Small intestine (tissue), 7 donors: ENCODE measurements around the gene CYREN. TPM values are rescaled to one million over a fixed set of nuclear protein-coding genes. Genes with fewer than 3 reads are reported as not detected.

Experiments used
- DNase-seq, 2 donors: peaks; one replicate each; pipeline versions ENCODE4 v3.0.0 to v3.0.0-alpha.2; 2013
- FAIRE-seq: peaks from 2 replicates; lab custom pipeline; 2012; peaks lifted over from hg19 to GRCh38; lab: Jason Lieb, UNC
- H3K27ac ChIP-seq, 3 donors: one replicate each; pipeline ENCODE4 v1.5.1; 2013; ENCODE audit warnings: low read length in 2 of 3, mild to moderate bottlenecking in 2 of 3, control low read depth in 1 of 3, inconsistent platforms in 1 of 3, low read depth in 1 of 3, moderate library complexity in 1 of 3
- H3K27me3 ChIP-seq, 3 donors: one replicate each; pipeline ENCODE4 v1.6.1; 2013; ENCODE audit warnings: low read length in 3 of 3, inconsistent platforms in 1 of 3; ENCODE audit not compliant: control insufficient read depth in 3 of 3, insufficient read depth in 3 of 3
- H3K36me3 ChIP-seq, 3 donors: one replicate each; pipeline ENCODE4 v1.6.1; 2013; ENCODE audit warnings: low read length in 3 of 3, inconsistent platforms in 1 of 3, low read depth in 1 of 3, mild to moderate bottlenecking in 1 of 3, moderate library complexity in 1 of 3; ENCODE audit not compliant: control insufficient read depth in 3 of 3, insufficient read depth in 2 of 3
- H3K4me1 ChIP-seq, 3 donors: one replicate each; pipeline ENCODE4 v1.6.1; 2013; ENCODE audit warnings: low read length in 2 of 3, inconsistent platforms in 1 of 3, low read depth in 1 of 3, mild to moderate bottlenecking in 1 of 3, moderate library complexity in 1 of 3; ENCODE audit not compliant: control insufficient read depth in 3 of 3, insufficient read depth in 2 of 3
- H3K4me3 ChIP-seq, 3 donors: one replicate each; pipeline ENCODE4 v1.5.1; 2013; ENCODE audit warnings: low read length in 3 of 3, control low read depth in 1 of 3, inconsistent platforms in 1 of 3, low read depth in 1 of 3, mild to moderate bottlenecking in 1 of 3, moderate library complexity in 1 of 3
- H3K9me3 ChIP-seq, 2 donors: one replicate each; pipeline ENCODE4 v1.6.1; 2013; ENCODE audit warnings: low read depth in 1 of 2, low read length in 1 of 2; ENCODE audit not compliant: control insufficient read depth in 2 of 2, insufficient read depth in 1 of 2
- WGBS, 3 donors: extraction: QIAGEN DNeasy Blood & Tissue Kit; methylation state at CpG; one replicate each; pipeline ENCODE4 v1.1.7; 2013; 5-methylcytosine and 5-hydroxymethylcytosine counted together
- polyA plus RNA-seq, 4 donors: library from polyadenylated mRNA; stranded (reverse) in 3 of 4; unstranded in 1 of 4; fragments of 200-250 nt in 3 of 4; fragments of 120-200 nt in 1 of 4; gene quantifications; one replicate each; pipeline versions ENCODE4 v1.2.1 to v1.2.3, GENCODE V29; 2013
- donor health status: healthy with polysubstance abuse.
- donor health status: control.
- donor health status: control.
- donor health status: Bipolar disorder and iron deficiency.
- donor health status: healthy.

Gene CYREN
- polyA plus RNA-seq, 4 donors, result 26.6 to 33.8 (median 28.9) TPM

- H3K36me3 ChIP-seq, result peaks cover 6 to 52% (median 10%) of the 10 kb centered on the region in 3 donors
- no peaks in the 10 kb centered on the region for H3K27me3 ChIP-seq
- peaks cover 9 to 16% (median 11%) of the 10 kb centered on the region in 3 donors for H3K4me1 ChIP-seq
- FAIRE-seq (no peak), DNase-seq (no peak)
- no peak overlapping the region for H3K4me3 ChIP-seq
- WGBS, 3 donors, result 87 to 88% (median 87%) methylated on average over 18 of the region's 18 CpGs
- peak overlapping the region in 1 of 3 donors; percentile 14 for H3K27ac ChIP-seq
- H3K9me3 ChIP-seq, result peaks cover 0 to 8% of the 10 kb centered on the region in 2 donors
Observed at GRCh38 chr7:135164357-135165061, 6.0 kb downstream of the CYREN start.

DNA sequence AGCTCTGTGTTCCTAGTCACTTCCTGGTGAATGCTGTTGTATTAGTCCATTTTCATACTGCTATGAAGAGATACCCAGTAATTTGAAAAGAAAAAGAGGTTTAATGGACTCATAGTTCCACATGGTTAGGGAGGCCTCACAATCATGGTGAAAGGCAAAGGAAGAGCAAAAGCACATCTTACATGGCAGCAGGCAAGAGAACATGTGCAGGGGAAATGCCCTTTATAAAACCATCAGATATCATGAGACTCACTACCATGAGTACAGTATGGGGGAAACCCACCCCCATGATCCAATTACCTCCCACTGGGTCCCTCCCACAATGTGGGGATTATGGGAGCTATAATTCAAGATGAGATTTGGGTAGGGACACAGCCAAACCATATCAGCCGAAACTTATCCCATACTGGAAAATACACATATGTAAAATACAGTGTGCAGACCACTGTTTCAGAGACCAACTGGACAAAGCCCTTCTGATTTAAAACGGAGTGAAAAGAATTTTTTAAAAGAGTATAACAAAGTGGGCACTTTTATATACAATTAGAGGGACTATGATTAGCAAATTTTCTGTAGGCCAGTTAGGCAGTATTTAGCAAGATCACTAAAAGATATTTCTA lies 8.0 kb downstream of the CYREN start:
- H3K4me1 ChIP-seq, result peaks cover 4 to 12% (median 7%) of the 10 kb centered on the region in 3 donors
- FAIRE-seq (no peak), DNase-seq (no peak)
- 93 to 96% (median 95%) methylated on average over 2 of the region's 2 CpGs for WGBS, 3 donors
- no peak overlapping the region for H3K27ac ChIP-seq
- peaks cover 0 to 21% of the 10 kb centered on the region in 2 donors for H3K9me3 ChIP-seq
- H3K27me3 ChIP-seq, result no peaks in the 10 kb centered on the region
- H3K36me3 ChIP-seq, result peaks cover 6 to 53% (median 10%) of the 10 kb centered on the region in 3 donors
- no peak overlapping the region for H3K4me3 ChIP-seq

GRCh38 chr7:135161669-135162068 lies 8.8 kb downstream of the CYREN start:
- H3K27ac ChIP-seq, result peak overlapping the region in 2 of 3 donors; percentile 2 to 38

GRCh38 chr7:135160858-135161653 lies 9.5 kb downstream of the CYREN start:
- peak overlapping the region in 2 of 3 donors; percentile 5 to 75 for H3K27ac ChIP-seq
- no peak for DNase-seq
- peaks cover 0 to 31% of the 10 kb centered on the region in 2 donors for H3K9me3 ChIP-seq
- 63 to 81% (median 76%) methylated on average over 9 of the region's 9 CpGs for WGBS, 3 donors
- H3K4me3 ChIP-seq, result no peak overlapping the region
- H3K36me3 ChIP-seq, result peaks cover under 1 to 42% (median 8%) of the 10 kb centered on the region in 3 donors
- no peaks in the 10 kb centered on the region for H3K27me3 ChIP-seq
- peaks cover 4 to 12% (median 7%) of the 10 kb centered on the region in 3 donors for H3K4me1 ChIP-seq
- FAIRE-seq, result no peak

More at GRCh38 chr7:135161669-135162068, 8.8 kb downstream of the CYREN start:
- peaks cover 4 to 12% (median 7%) of the 10 kb centered on the region in 3 donors for H3K4me1 ChIP-seq
- H3K27me3 ChIP-seq, result no peaks in the 10 kb centered on the region
- peaks cover 0 to 28% of the 10 kb centered on the region in 2 donors for H3K9me3 ChIP-seq
- H3K4me3 ChIP-seq, result no peak overlapping the region
- H3K36me3 ChIP-seq, result peaks cover 3 to 49% (median 10%) of the 10 kb centered on the region in 3 donors
- WGBS, 3 donors, result 80 to 95% (median 95%) methylated on average over 6 of the region's 6 CpGs
- DNase-seq, result no peak
- no peak for FAIRE-seq

DNA sequence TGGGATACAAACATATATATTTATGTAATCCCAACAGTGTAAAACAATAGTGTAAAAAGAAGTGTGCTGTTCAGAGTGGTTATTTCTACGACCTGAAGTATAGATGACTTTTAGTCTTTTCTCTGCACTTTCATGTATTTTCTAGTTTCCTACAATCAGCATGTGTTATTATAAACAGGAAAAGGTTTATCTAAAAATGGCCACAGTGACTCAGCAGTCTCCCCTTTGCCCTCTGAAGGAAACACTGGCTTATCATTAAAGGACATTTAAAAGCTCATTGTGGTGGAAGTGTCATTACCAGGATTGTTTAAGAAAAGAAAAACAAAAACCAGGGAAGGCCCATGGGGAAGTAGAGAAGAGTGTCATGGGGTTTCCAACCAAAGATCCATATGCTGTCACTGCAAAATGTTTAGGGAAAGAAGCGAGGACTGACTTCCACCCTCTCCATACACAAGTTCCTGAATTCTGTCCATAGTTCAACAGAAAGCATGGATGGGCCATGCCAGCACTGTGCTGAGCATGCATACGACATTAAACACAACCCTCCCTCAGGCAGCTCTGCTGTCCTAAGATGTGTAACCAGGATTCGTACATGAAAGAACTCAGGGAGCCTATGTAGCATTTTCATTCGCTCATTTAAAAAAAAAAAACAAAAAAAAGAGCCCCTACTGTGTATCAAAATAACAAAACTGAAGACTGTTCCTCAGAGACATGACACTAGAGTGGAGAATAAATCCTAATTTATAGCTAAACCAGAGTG lies 10.2 kb downstream of the CYREN start:
- DNase-seq (peak; percentile 29 to 59), FAIRE-seq (no peak)
- Histone ChIP-seq H3K27ac (peak overlapping the region; percentile 16 to 75 (median 50)), H3K4me1 (peaks cover 4 to 12% (median 7%) of the 10 kb centered on the region in 3 donors), H3K27me3 (no peaks in the 10 kb centered on the region), H3K9me3 (peaks cover 0 to 38% of the 10 kb centered on the region in 2 donors), H3K36me3 (peaks cover 0 to 36% (median 5%) of the 10 kb centered on the region in 3 donors), H3K4me3 (no peak overlapping the region)
- 61 to 71% (median 69%) methylated on average over 5 of the region's 5 CpGs for WGBS, 3 donors

GRCh38 chr7:135159359-135160085 lies 11.0 kb downstream of the CYREN start:
- H3K36me3 ChIP-seq, result peaks cover 0 to 29% (median 0%) of the 10 kb centered on the region in 3 donors
- H3K27ac ChIP-seq, result peak overlapping the region in 2 of 3 donors; percentile 16 to 52
- H3K4me1 ChIP-seq, result peaks cover 4 to 12% (median 7%) of the 10 kb centered on the region in 3 donors
- H3K27me3 ChIP-seq, result no peaks in the 10 kb centered on the region
- 91 to 97% (median 97%) methylated on average over 2 of the region's 2 CpGs for WGBS, 3 donors
- peaks cover 0 to 38% of the 10 kb centered on the region in 2 donors for H3K9me3 ChIP-seq
- DNase-seq (no peak), FAIRE-seq (no peak)
- H3K4me3 ChIP-seq, result no peak overlapping the region

DNA sequence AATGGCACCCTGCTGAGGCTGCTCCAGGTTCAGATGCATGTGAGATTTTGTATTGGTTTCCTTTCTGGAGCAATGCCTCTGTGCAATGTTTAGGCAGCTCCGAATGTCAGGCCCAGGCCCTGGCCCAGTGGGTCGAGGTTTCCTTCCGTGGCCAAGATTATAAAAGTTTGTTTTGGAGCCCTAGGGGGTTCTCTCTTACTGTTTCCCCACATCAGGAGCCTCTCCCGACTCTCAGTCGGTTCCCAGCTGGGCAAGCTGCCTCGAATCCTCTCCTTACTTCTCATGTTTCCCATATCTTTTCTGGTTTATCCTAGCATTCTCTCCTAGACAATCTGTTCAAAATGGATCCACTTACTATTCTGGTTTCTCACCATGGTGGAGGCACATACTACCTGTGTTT lies 11.6 kb downstream of the CYREN start:
- WGBS, 3 donors, result 86 to 92% (median 90%) methylated on average over 6 of the region's 6 CpGs
- FAIRE-seq (no peak), DNase-seq (no peak)
- peaks cover 0 to 38% of the 10 kb centered on the region in 2 donors for H3K9me3 ChIP-seq
- no peak overlapping the region for H3K4me3 ChIP-seq
- no peaks in the 10 kb centered on the region for H3K27me3 ChIP-seq
- peak overlapping the region in 2 of 3 donors; percentile 0 to 49 for H3K27ac ChIP-seq
- peaks cover 4 to 12% (median 7%) of the 10 kb centered on the region in 3 donors for H3K4me1 ChIP-seq
- peaks cover 0 to 24% (median 0%) of the 10 kb centered on the region in 3 donors for H3K36me3 ChIP-seq
